Stimulated activated CD8-positive, alpha-beta memory T cell treated with anti-CD3 and anti-CD28 coated beads, Interleukin-15, amount 100 ng/mL, for 48 hours (primary cell): ENCODE data around the gene TPD52L1.

Experiments used
- DNase-seq, 2 donors: peaks; one replicate each; pipeline ENCODE4 v3.0.0-alpha.2; 2020; ENCODE audit warnings: low read depth in 2 of 2

Gene TPD52L1

GRCh38 chr6:125304970-125305660 is 151.5 kb downstream of the TPD52L1 start:
- DNase-seq = no peak

GRCh38 chr6:125306756-125307149 is 153.2 kb downstream of the TPD52L1 start:
- no peak for DNase-seq

GRCh38 chr6:125307150-125307838 is 153.7 kb downstream of the TPD52L1 start:
- DNase-seq = no peak

- DNase-seq = no peak
Observed at GRCh38 chr6:125307964-125308615, 154.5 kb downstream of the TPD52L1 start.

GRCh38 chr6:125310994-125311649 is 157.5 kb downstream of the TPD52L1 start:
- DNase-seq = no peak

GRCh38 chr6:125312478-125312877 is 158.9 kb downstream of the TPD52L1 start:
- DNase-seq = no peak

GRCh38 chr6:125312950-125313349 is 159.4 kb downstream of the TPD52L1 start:
- DNase-seq = no peak
